H9 (cell line): ENCODE results near the gene USP9Y. TPM values are rescaled to one million over a fixed set of nuclear protein-coding genes. Genes with fewer than 3 reads are reported as not detected.

Experiments
- DNase-seq: peaks from one replicate; pipeline ENCODE4 v3.0.0-alpha.2; 2017
- H2AFZ ChIP-seq: one replicate; pipeline ENCODE4 v1.6.1; 2013; ENCODE audit warnings: mild to moderate bottlenecking, low read length, control low read depth, moderate library complexity
- H2AK5ac ChIP-seq: 2 replicates; pipeline ENCODE4 v1.6.1; 2013; ENCODE audit warnings: low read length, control low read depth, mixed read lengths; ENCODE audit not compliant: insufficient read length
- H2BK120ac ChIP-seq: one replicate; pipeline ENCODE4 v1.6.1; 2013; ENCODE audit warnings: low read depth, mild to moderate bottlenecking, low read length, control low read depth, inconsistent platforms; ENCODE audit not compliant: poor library complexity, severe bottlenecking
- H2BK12ac ChIP-seq: 2 replicates; pipeline ENCODE4 v1.6.1; 2013; ENCODE audit warnings: low read length, control low read depth, mixed read lengths, low read depth; ENCODE audit not compliant: insufficient read length
- H2BK15ac ChIP-seq: 2 replicates; pipeline ENCODE4 v1.6.1; 2013; ENCODE audit warnings: low read depth, low read length, control low read depth
- H2BK20ac ChIP-seq: one replicate; pipeline ENCODE4 v1.6.1; 2013; ENCODE audit warnings: low read depth, mild to moderate bottlenecking, low read length, control low read depth, inconsistent platforms; ENCODE audit not compliant: poor library complexity, severe bottlenecking
- H2BK5ac ChIP-seq: 2 replicates; pipeline ENCODE4 v1.6.1; 2013; ENCODE audit warnings: low read length, control low read depth, mixed read lengths; ENCODE audit not compliant: insufficient read length
- H3K14ac ChIP-seq: 2 replicates; pipeline ENCODE4 v1.6.1; 2013; ENCODE audit warnings: low read length, control low read depth; ENCODE audit not compliant: insufficient read depth
- H3K18ac ChIP-seq: 2 replicates; pipeline ENCODE4 v1.6.1; 2013; ENCODE audit warnings: low read depth, mild to moderate bottlenecking, mixed read lengths, low read length, control low read depth; ENCODE audit not compliant: insufficient read length
- H3K23ac ChIP-seq: 2 replicates; pipeline ENCODE4 v1.6.1; 2013; ENCODE audit warnings: low read length, control low read depth, mixed read lengths, low read depth; ENCODE audit not compliant: insufficient read length
- H3K23me2 ChIP-seq: 2 replicates; pipeline ENCODE4 v1.6.1; 2013; ENCODE audit warnings: low read depth, mild to moderate bottlenecking, mixed read lengths, low read length, control low read depth; ENCODE audit not compliant: insufficient read length, poor library complexity, severe bottlenecking
- H3K27ac ChIP-seq: 2 replicates; pipeline ENCODE4 v1.5.1; 2013; ENCODE audit warnings: low read length, control low read depth, mixed read lengths, low read depth; ENCODE audit not compliant: insufficient read length
- H3K27me3 ChIP-seq: 2 replicates; pipeline ENCODE4 v1.6.1; 2013; ENCODE audit warnings: low read length, control low read depth, inconsistent platforms; ENCODE audit not compliant: insufficient read depth
- H3K4ac ChIP-seq: 2 replicates; pipeline ENCODE4 v1.6.1; 2013; ENCODE audit warnings: low read depth, mild to moderate bottlenecking, control low read depth, inconsistent platforms, low read length, moderate library complexity
- H3K4me1 ChIP-seq: 2 replicates; pipeline ENCODE4 v1.6.1; 2013; ENCODE audit warnings: low read length, control low read depth, inconsistent platforms; ENCODE audit not compliant: insufficient read depth
- H3K4me2 ChIP-seq: 2 replicates; pipeline ENCODE4 v1.6.1; 2013; ENCODE audit warnings: low read length, control low read depth, mixed read lengths; ENCODE audit not compliant: insufficient read length, insufficient read depth
- H3K56ac ChIP-seq: 2 replicates; pipeline ENCODE4 v1.6.1; 2013; ENCODE audit warnings: low read depth, mild to moderate bottlenecking, mixed read lengths, low read length, control low read depth; ENCODE audit not compliant: insufficient read length
- H3K79me1 ChIP-seq: 2 replicates; pipeline ENCODE4 v1.6.1; 2013; ENCODE audit warnings: low read depth, mild to moderate bottlenecking, moderate library complexity, low read length, control low read depth, inconsistent platforms; ENCODE audit not compliant: insufficient read depth, poor library complexity, severe bottlenecking
- H3K79me2 ChIP-seq: 2 replicates; pipeline ENCODE4 v1.6.1; 2013; ENCODE audit warnings: low read length, control low read depth, inconsistent platforms; ENCODE audit not compliant: insufficient read depth
- H3K9ac ChIP-seq: 2 replicates; pipeline ENCODE4 v1.6.1; 2013; ENCODE audit warnings: low read length, control low read depth, mixed read lengths; ENCODE audit not compliant: insufficient read length; ENCODE audit errors: extremely low read depth
- H3K9me3 ChIP-seq: one replicate; pipeline ENCODE4 v1.6.1; 2013; ENCODE audit warnings: low read depth, low read length, inconsistent platforms; ENCODE audit not compliant: control insufficient read depth
- H3T11ph ChIP-seq: one replicate; pipeline ENCODE4 v1.6.1; 2013; ENCODE audit warnings: mild to moderate bottlenecking, low read length, control low read depth, inconsistent platforms
- H4K20me1 ChIP-seq: one replicate; pipeline ENCODE4 v1.6.1; 2013; ENCODE audit not compliant: control insufficient read depth, insufficient read length, insufficient read depth
- H4K5ac ChIP-seq: 2 replicates; pipeline ENCODE4 v1.6.1; 2013; ENCODE audit warnings: low read depth, mild to moderate bottlenecking, mixed read lengths, low read length, control low read depth; ENCODE audit not compliant: insufficient read length
- H4K8ac ChIP-seq: replicated peaks from 2 replicates; pipeline ENCODE4 v1.6.1; 2013; ENCODE audit warnings: low read length, control low read depth, mixed read lengths, low read depth; ENCODE audit not compliant: insufficient read length
- H4K91ac ChIP-seq: 2 replicates; pipeline ENCODE4 v1.6.1; 2013; ENCODE audit warnings: low read depth, mild to moderate bottlenecking, moderate library complexity, mixed read lengths, low read length, control low read depth; ENCODE audit not compliant: insufficient read length
- H3K27ac Mint-ChIP-seq, 3 experiments: 2 replicates in 2 of 3; 3 replicates in 1 of 3; pipeline ENCODE4 v1.8.0; 2020 to 2021; ENCODE audit warnings: mixed read lengths in 3 of 3, mild to moderate bottlenecking in 1 of 3, moderate library complexity in 1 of 3
- H3K27me3 Mint-ChIP-seq: 2 replicates; pipeline ENCODE4 v1.8.0; 2021; ENCODE audit warnings: low read depth, mild to moderate bottlenecking, moderate library complexity, mixed read lengths
- H3K36me3 Mint-ChIP-seq, 3 experiments: 2 replicates in 2 of 3; 3 replicates in 1 of 3; pipeline ENCODE4 v1.8.0; 2020 to 2021; ENCODE audit warnings: low read depth in 3 of 3, mixed read lengths in 3 of 3; ENCODE audit not compliant: insufficient read depth in 1 of 3
- H3K4me1 Mint-ChIP-seq, 2 experiments: 2 replicates each; pipeline ENCODE4 v1.8.0; 2020; ENCODE audit warnings: mixed read lengths in 2 of 2
- H3K4me3 Mint-ChIP-seq, 2 experiments: 2 replicates in 1 of 2; 3 replicates in 1 of 2; pipeline ENCODE4 v1.8.0; 2020 to 2021; ENCODE audit warnings: mild to moderate bottlenecking in 2 of 2, mixed read lengths in 2 of 2, moderate library complexity in 1 of 2
- H3K9me3 Mint-ChIP-seq, 2 experiments: 2 replicates in 1 of 2; 3 replicates in 1 of 2; pipeline ENCODE4 v1.8.0; 2020; ENCODE audit warnings: mild to moderate bottlenecking in 2 of 2, mixed read lengths in 2 of 2, moderate library complexity in 1 of 2
- CTCF ChIP-seq: fragments of 200-600 bp; sonication (generic); conservative IDR thresholded peaks from 3 replicates; pipeline ENCODE4 v1.8.0; 2021; ENCODE audit warnings: antibody characterized with exemption, mild to moderate bottlenecking
- WGBS: extraction: QIAGEN DNeasy Blood & Tissue Kit; methylation state at CpG from one replicate; pipeline ENCODE4 v1.1.7; 2013; ENCODE audit warnings: missing lambda C conversion rate, low lambda C conversion rate, mixed read lengths; ENCODE audit not compliant: insufficient read length; ENCODE audit errors: extremely low coverage; 5-methylcytosine and 5-hydroxymethylcytosine counted together
- total RNA-seq: library from RNA; stranded (reverse); gene quantifications from 2 replicates; pipeline ENCODE4 v1.2.1, GENCODE V29; 2021

Gene USP9Y
- total RNA-seq, 1 experiment from 2014 or later = not detected

- Mint-ChIP-seq H3K36me3 (no peaks in the 10 kb centered on the region), H3K4me3 (no peak overlapping the region), H3K27ac (no peak overlapping the region), H3K9me3 (no peaks in the 10 kb centered on the region), H3K27me3 (no peaks in the 10 kb centered on the region), H3K4me1 (no peaks in the 10 kb centered on the region)
- no CpG with 5 or more reads among the region's 2 CpGs for WGBS
- no peak overlapping the region for H3K4me2 ChIP-seq
- no peaks in the 10 kb centered on the region for H3K79me2 ChIP-seq
- H3K9ac ChIP-seq = no peak overlapping the region
- no peak overlapping the region for H3K56ac ChIP-seq
- no peak overlapping the region for H2BK15ac ChIP-seq
- H2AK5ac ChIP-seq = no peak overlapping the region
- H3K23ac ChIP-seq = no peak overlapping the region
- no peak overlapping the region for H4K91ac ChIP-seq
- no peak overlapping the region for H3K18ac ChIP-seq
- H3K14ac ChIP-seq = no peak overlapping the region
- H3K79me1 ChIP-seq = no peaks in the 10 kb centered on the region
- H3T11ph ChIP-seq = no peak overlapping the region
- no peaks in the 10 kb centered on the region for H4K20me1 ChIP-seq
- no peak overlapping the region for H4K5ac ChIP-seq
- TF ChIP-seq CTCF = no peak
- no peak for DNase-seq
- H2BK12ac ChIP-seq = no peak overlapping the region
- no peaks in the 10 kb centered on the region for H3K23me2 ChIP-seq
- H4K8ac ChIP-seq = no peak overlapping the region
- no peak overlapping the region for H2BK120ac ChIP-seq
- H3K27ac ChIP-seq = no peak overlapping the region
- H2BK5ac ChIP-seq = no peak overlapping the region
- H3K4me1 ChIP-seq = no peaks in the 10 kb centered on the region
- no peak overlapping the region for H3K4ac ChIP-seq
- H3K9me3 ChIP-seq = no peaks in the 10 kb centered on the region
- no peak overlapping the region for H2AFZ ChIP-seq
- no peaks in the 10 kb centered on the region for H3K27me3 ChIP-seq
- no peak overlapping the region for H2BK20ac ChIP-seq
Measured at GRCh38 chrY:12741414-12741813, 40.4 kb downstream of the USP9Y start.
